Measurements from ENCODE around the gene CWF19L1. TPM values are rescaled to one million over a fixed set of nuclear protein-coding genes. Genes with fewer than 3 reads are reported as not detected.

CWF19L1 gene
- total RNA-seq, 2 donors from 2014 or later: 14.8 to 19.7 TPM

DNA sequence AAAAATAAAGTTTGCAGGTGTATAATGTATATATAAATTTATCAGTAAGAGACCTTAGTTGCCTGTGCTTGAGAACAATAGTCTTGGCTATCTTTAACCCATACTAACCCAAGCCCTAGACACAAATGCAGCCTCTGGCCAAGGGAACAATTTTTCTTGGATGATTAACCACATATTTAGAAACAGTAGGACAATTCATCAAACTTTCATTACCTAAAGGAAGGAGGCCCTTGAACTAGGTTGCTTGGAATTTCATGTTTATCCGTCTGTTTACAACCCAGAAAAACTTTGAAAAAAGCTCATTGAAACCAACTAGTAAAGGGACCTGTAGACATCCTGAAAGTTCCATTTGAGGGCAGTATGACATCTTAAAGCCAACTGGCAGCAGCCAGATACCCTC, 72.7 kb downstream of the CWF19L1 start:
- intact Hi-C loops (cut with DNase I): no loop called here
- Histone ChIP-seq H3K27me3 (replicated peaks; ENCODE audit: insufficient read depth) (no peaks in the 10 kb centered on the region), H3K4me1 (replicated peaks) (no peaks in the 10 kb centered on the region), H3K4me3 (no peak overlapping the region), H3K27ac (no peak overlapping the region), H3K36me3 (no peaks in the 10 kb centered on the region), H3K9me3 (no peaks in the 10 kb centered on the region)
- WGBS: 85% methylated on average over 1 of the region's 1 CpG
- no peak for TF ChIP-seq POLR2AphosphoS5 (IDR thresholded peaks at IDR 0.05)
- no peak for TF ChIP-seq POLR2A (IDR thresholded peaks at IDR 0.05)
- TF ChIP-seq, protein P1, sequence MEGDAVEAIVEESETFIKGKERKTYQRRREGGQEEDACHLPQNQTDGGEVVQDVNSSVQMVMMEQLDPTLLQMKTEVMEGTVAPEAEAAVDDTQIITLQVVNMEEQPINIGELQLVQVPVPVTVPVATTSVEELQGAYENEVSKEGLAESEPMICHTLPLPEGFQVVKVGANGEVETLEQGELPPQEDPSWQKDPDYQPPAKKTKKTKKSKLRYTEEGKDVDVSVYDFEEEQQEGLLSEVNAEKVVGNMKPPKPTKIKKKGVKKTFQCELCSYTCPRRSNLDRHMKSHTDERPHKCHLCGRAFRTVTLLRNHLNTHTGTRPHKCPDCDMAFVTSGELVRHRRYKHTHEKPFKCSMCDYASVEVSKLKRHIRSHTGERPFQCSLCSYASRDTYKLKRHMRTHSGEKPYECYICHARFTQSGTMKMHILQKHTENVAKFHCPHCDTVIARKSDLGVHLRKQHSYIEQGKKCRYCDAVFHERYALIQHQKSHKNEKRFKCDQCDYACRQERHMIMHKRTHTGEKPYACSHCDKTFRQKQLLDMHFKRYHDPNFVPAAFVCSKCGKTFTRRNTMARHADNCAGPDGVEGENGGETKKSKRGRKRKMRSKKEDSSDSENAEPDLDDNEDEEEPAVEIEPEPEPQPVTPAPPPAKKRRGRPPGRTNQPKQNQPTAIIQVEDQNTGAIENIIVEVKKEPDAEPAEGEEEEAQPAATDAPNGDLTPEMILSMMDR (IDR thresholded peaks at IDR 0.05): no peak
- no peak for DNase-seq (ENCODE audit: low spot score)

DNA sequence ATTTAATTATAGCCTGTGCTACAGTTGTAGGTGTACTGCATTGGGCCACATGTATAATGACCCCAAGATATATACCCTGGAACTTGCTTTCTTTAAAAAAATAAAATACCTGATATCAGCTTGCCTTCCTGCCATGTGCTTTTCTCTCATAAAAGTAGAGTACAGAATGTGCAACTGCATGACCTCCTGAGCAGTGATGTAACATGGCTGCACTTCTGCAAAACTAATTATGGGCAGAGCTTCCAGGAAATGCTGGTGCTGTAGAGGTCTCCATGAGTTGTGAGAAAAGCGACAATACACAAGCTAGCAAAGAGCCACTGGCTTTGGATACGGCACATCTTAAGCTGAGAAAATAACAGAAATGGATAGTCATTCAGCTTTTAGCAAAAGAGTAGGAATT, 75.1 kb downstream of the CWF19L1 start:
- Histone ChIP-seq H3K4me3 (no peak overlapping the region), H3K9me3 (no peaks in the 10 kb centered on the region), H3K4me1 (replicated peaks) (no peaks in the 10 kb centered on the region), H3K36me3 (no peaks in the 10 kb centered on the region), H3K27ac (no peak overlapping the region), H3K27me3 (replicated peaks; ENCODE audit: insufficient read depth) (no peaks in the 10 kb centered on the region)
- DNase-seq (ENCODE audit: low spot score): no peak
- intact Hi-C loops (cut with DNase I): no loop called here
- WGBS: 76% methylated on average over 2 of the region's 2 CpGs
- TF ChIP-seq POLR2AphosphoS5 (IDR thresholded peaks at IDR 0.05) (peak; percentile 48), POLR2A (IDR thresholded peaks at IDR 0.05) (no peak)
- TF ChIP-seq, protein P1 (IDR thresholded peaks at IDR 0.05): no peak

DNA sequence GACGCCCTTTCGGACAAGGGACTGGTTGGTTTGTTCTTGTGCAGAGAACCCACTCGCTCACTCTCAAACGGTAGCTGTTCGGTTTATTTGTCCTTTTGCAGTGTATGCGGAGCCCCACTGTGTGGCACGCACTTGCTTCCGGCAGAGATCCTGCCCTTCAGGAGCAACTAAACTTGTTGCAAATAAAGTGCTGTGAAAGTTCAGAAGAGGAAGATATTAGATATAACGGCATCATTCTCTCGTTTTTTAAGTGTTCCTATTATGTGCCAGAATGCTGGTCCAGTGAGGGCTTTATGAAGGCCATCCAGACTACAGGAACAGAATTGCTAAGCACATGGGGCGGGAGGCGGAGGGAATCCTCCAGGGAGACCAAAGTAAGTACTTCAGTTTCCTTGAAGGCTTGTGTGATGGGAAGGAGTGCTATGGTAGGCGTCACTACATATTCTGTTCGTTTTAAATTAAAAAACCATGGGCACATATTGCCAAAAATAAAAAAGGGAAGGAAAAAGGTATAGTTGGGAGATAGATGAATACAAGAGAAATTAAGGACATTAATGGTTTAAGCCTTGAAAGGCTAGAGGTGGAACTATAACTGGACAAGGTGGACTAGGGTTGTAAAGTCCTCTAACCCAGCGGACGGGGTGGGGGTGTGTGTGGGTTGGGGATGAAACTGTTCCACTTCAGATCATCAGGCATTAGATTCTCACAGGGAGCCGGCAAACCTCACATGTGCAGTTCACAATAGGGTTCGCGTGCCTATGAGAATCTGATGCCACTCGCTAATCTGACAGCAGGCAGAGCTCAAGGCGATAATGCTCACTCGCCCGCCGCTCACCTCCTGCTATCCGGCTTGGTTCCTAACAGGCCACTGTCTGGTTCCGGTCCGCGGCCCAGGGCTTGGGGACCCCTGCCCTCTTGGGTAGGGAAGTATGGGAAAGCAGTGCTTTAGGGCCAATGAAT, 80.9 kb downstream of the CWF19L1 start:
- Histone ChIP-seq H3K36me3 (no peaks in the 10 kb centered on the region), H3K9me3 (no peaks in the 10 kb centered on the region), H3K27me3 (replicated peaks; ENCODE audit: insufficient read depth) (no peaks in the 10 kb centered on the region), H3K27ac (peak overlapping the region; percentile 76 to 81), H3K4me1 (replicated peaks) (peaks cover 4% of the 10 kb centered on the region), H3K4me3 (peak overlapping the region; percentile 71 to 83)
- DNase-seq (ENCODE audit: low spot score): peak; percentile 24
- WGBS: 34% methylated on average over 28 of the region's 28 CpGs
- TF ChIP-seq, protein P1 (IDR thresholded peaks at IDR 0.05): no peak
- TF ChIP-seq POLR2A (IDR thresholded peaks at IDR 0.05): no peak
- intact Hi-C loops (cut with DNase I): no loop called here

DNA sequence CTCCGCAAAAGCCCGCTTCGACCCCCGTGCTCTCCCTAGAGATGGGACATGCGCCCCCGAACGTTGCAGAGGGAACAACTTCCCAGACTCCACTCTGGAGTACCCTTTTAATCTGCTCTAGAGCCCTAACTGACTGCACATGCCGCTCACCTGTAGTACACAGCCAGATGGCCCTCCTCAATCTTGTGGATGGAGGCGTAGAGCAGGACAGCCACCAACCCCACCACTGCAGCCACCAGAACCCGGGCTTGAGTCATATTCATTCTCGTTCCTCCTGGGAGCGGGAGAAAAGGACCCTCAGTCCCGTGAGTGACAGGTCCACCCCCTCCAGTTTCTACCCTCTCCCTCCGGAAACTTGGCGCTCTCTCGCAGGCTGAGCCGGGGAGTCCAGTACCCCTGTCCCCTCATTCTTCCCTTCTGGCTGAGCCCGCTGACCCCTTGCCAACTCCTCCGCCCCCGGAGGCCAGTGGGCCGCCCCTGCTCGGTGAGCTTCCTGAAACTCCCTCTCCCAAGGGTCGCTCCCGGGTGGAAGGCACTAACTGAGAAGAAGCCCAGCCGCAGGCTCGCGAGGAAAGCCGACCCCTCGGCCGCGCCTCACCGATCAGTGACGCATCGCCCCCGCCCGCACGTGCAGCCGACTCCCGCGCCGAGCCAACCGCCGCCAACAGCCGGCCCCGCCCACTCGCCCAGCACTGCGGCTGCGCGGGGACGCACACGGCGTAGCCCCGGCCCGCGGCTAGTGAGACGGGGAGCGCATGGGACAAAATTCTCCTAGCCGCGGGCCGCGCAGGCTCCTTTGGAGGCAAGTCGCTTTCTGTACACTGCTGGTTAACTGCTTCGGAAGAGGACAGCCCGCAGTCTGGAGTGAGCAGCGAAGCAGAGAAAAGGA, 81.8 kb downstream of the CWF19L1 start, which contains the start of gene ERLIN1:
Gene ERLIN1 (minus strand): TSS at position 666 of the 889 bp plus-strand sequence. CDS start 403 bp downstream, at position 263.
- H3K4me1 ChIP-seq (replicated peaks): peaks cover 4% of the 10 kb centered on the region
- intact Hi-C loops (cut with DNase I): no loop called here
- H3K36me3 ChIP-seq: no peaks in the 10 kb centered on the region
- under 1% methylated on average over 65 of the region's 65 CpGs for WGBS
- no peaks in the 10 kb centered on the region for H3K9me3 ChIP-seq
- peak within 1 kb of the TSS; percentile 76 to 81 for H3K27ac ChIP-seq
- peak; percentile 88 for DNase-seq (ENCODE audit: low spot score)
- H3K4me3 ChIP-seq: peak within 1 kb of the TSS; percentile 71 to 83
- TF ChIP-seq POLR2A (IDR thresholded peaks at IDR 0.05) (peak; percentile 76), POLR2AphosphoS5 (IDR thresholded peaks at IDR 0.05) (peak; percentile 90)
- TF ChIP-seq, protein P1 (IDR thresholded peaks at IDR 0.05): no peak
- no peaks in the 10 kb centered on the region for H3K27me3 ChIP-seq (replicated peaks; ENCODE audit: insufficient read depth)

Data from prostate gland (tissue), 2 donors.